NCI-H526 treated with DMSO at 0.1 percent for 48 hours (cell line): ENCODE measurements around the gene ZMYND19.
"Not testable (repeated sequence)": the region's sequence is repeated elsewhere in the genome, so short reads cannot be mapped to it uniquely, and the experiment has no call there.

Experiments
- DNase-seq: peaks from one replicate; lab custom pipeline; 2025; lab: John Stamatoyannopoulos, UW

ZMYND19 gene

GRCh38 chr9:137556069-137556838, 34.1 kb downstream of the ZMYND19 start:
- DNase-seq: no peak

GRCh38 chr9:137555179-137555578, 35.1 kb downstream of the ZMYND19 start:
- no peak for DNase-seq

- no peak for DNase-seq
These were observed 36.0 kb downstream of the ZMYND19 start for GRCh38 chr9:137554349-137554748.

- DNase-seq: not testable (repeated sequence)
These were observed 36.7 kb downstream of the ZMYND19 start for GRCh38 chr9:137553654-137554053.

GRCh38 chr9:137552022-137552768, 38.1 kb downstream of the ZMYND19 start:
- no peak for DNase-seq

GRCh38 chr9:137551264-137552021, 38.9 kb downstream of the ZMYND19 start, which contains the start of gene MRPL41:
MRPL41 (plus strand) TSS chr9:137551879; CDS start chr9:137552082, 203 bp downstream.
- DNase-seq: peak; percentile 28

GRCh38 chr9:137550958-137551263, 39.4 kb downstream of the ZMYND19 start:
- DNase-seq: not testable (repeated sequence)

GRCh38 chr9:137550231-137550621, 40.1 kb downstream of the ZMYND19 start, which contains the start of gene PNPLA7:
PNPLA7 (minus strand) TSS chr9:137550402; CDS start chr9:137550197, 205 bp downstream.
- DNase-seq: peak; percentile 17

- no peak for DNase-seq
These were observed 42.4 kb downstream of the ZMYND19 start for GRCh38 chr9:137547687-137548543.

GRCh38 chr9:137545123-137545522, 45.2 kb downstream of the ZMYND19 start:
- DNase-seq: no peak

GRCh38 chr9:137544176-137544760, 46.0 kb downstream of the ZMYND19 start:
- DNase-seq: no peak

GRCh38 chr9:137543237-137543963, 46.9 kb downstream of the ZMYND19 start:
- DNase-seq: no peak

- no peak for DNase-seq
These were observed 47.8 kb downstream of the ZMYND19 start for GRCh38 chr9:137542486-137542885.

GRCh38 chr9:137540536-137540935, 49.8 kb downstream of the ZMYND19 start:
- no peak for DNase-seq

- no peak for DNase-seq
These were observed 52.3 kb downstream of the ZMYND19 start for GRCh38 chr9:137538058-137538457.

GRCh38 chr9:137536594-137537131, 53.6 kb downstream of the ZMYND19 start:
- DNase-seq: not testable (repeated sequence)

GRCh38 chr9:137535120-137535428, 55.2 kb downstream of the ZMYND19 start:
- DNase-seq: no peak

GRCh38 chr9:137534256-137535119, 55.8 kb downstream of the ZMYND19 start:
- DNase-seq: peak; percentile 19

- not testable (repeated sequence) for DNase-seq
These were observed 57.3 kb downstream of the ZMYND19 start for GRCh38 chr9:137532891-137533468.
